HCT116 (cell line): ENCODE results near the gene TRPM5.

Experiments used
- EZH2 ChIP-seq: fragments of 200-600 bp; sonication (generic); IDR thresholded peaks from 2 replicates; pipeline ENCODE4 v1.6.1; 2017; ENCODE audit warnings: antibody characterized with exemption, mixed run types
- EZH2phosphoT487 ChIP-seq: fragments of 200-600 bp; IDR thresholded peaks from 2 replicates; pipeline ENCODE4 v1.6.1; 2018; ENCODE audit warnings: antibody characterized with exemption, borderline replicate concordance
- JUND ChIP-seq: IDR thresholded peaks from 2 replicates; pipeline ENCODE4 v1.6.1; 2012
- TF ChIP-seq, protein P1 (sequence below): IDR thresholded peaks from 2 replicates; pipeline ENCODE4 v1.6.1; 2011; ENCODE audit warnings: mild to moderate bottlenecking, low read length, moderate library complexity; ENCODE audit not compliant: insufficient replicate concordance; ENCODE audit errors: extremely low read depth
- TF ChIP-seq, protein P2 (sequence below), 3 experiments: fragments of 200-600 bp in 1 of 3; sonication (generic) in 1 of 3; IDR thresholded peaks in 2 of 3; conservative IDR thresholded peaks in 1 of 3; 2 replicates each; pipeline ENCODE4 v1.5.1; 2012 to 2017; ENCODE audit warnings: low read depth in 2 of 3, low read length in 2 of 3, antibody characterized with exemption in 1 of 3, borderline replicate concordance in 1 of 3, control low read depth in 1 of 3, mild to moderate bottlenecking in 1 of 3, mixed read lengths in 1 of 3, mixed run types in 1 of 3, moderate library complexity in 1 of 3; ENCODE audit not compliant: insufficient read depth in 1 of 3
- TF ChIP-seq, protein P3 (sequence below): IDR thresholded peaks from 2 replicates; pipeline ENCODE4 v1.6.1; 2012
- TF ChIP-seq, protein P4 (sequence below): IDR thresholded peaks from 2 replicates; pipeline ENCODE4 v1.6.1; 2012; ENCODE audit warnings: low read depth
- TF ChIP-seq, protein P5 (sequence below): IDR thresholded peaks from 2 replicates; pipeline ENCODE4 v1.6.1; 2012

DNA sequence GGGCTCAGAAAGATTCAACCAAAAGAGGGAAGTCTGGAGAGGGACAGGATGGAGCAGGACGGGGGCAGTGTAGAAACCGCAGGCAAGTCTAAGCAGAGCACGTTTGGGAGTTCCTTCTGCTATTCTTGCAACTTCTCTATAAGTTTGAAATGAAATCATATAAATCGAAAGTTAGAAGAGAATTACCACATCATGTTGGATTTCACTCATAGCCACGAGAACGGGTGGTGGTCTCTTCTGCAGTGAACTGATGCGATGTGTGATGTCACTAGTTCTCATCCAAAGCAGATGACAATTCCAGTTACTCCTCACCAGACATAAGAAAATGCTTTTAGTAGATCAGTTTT lies 36.5 kb upstream of the TRPM5 start:
- TF ChIP-seq, protein P1, sequence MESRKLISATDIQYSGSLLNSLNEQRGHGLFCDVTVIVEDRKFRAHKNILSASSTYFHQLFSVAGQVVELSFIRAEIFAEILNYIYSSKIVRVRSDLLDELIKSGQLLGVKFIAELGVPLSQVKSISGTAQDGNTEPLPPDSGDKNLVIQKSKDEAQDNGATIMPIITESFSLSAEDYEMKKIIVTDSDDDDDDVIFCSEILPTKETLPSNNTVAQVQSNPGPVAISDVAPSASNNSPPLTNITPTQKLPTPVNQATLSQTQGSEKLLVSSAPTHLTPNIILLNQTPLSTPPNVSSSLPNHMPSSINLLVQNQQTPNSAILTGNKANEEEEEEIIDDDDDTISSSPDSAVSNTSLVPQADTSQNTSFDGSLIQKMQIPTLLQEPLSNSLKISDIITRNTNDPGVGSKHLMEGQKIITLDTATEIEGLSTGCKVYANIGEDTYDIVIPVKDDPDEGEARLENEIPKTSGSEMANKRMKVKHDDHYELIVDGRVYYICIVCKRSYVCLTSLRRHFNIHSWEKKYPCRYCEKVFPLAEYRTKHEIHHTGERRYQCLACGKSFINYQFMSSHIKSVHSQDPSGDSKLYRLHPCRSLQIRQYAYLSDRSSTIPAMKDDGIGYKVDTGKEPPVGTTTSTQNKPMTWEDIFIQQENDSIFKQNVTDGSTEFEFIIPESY: no peak
- TF ChIP-seq, protein P2, sequence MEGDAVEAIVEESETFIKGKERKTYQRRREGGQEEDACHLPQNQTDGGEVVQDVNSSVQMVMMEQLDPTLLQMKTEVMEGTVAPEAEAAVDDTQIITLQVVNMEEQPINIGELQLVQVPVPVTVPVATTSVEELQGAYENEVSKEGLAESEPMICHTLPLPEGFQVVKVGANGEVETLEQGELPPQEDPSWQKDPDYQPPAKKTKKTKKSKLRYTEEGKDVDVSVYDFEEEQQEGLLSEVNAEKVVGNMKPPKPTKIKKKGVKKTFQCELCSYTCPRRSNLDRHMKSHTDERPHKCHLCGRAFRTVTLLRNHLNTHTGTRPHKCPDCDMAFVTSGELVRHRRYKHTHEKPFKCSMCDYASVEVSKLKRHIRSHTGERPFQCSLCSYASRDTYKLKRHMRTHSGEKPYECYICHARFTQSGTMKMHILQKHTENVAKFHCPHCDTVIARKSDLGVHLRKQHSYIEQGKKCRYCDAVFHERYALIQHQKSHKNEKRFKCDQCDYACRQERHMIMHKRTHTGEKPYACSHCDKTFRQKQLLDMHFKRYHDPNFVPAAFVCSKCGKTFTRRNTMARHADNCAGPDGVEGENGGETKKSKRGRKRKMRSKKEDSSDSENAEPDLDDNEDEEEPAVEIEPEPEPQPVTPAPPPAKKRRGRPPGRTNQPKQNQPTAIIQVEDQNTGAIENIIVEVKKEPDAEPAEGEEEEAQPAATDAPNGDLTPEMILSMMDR (IDR thresholded peaks at IDR 0.05 in 2 of 3, conservative IDR thresholded peaks at IDR 0.05 in 1 of 3; ENCODE audit: borderline replicate concordance in 1 of 3, insufficient read depth in 1 of 3, low read depth in 2 of 3, low read length in 2 of 3): no peak
- TF ChIP-seq, protein P3, sequence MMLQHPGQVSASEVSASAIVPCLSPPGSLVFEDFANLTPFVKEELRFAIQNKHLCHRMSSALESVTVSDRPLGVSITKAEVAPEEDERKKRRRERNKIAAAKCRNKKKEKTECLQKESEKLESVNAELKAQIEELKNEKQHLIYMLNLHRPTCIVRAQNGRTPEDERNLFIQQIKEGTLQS: no peak
- TF ChIP-seq, protein P4, sequence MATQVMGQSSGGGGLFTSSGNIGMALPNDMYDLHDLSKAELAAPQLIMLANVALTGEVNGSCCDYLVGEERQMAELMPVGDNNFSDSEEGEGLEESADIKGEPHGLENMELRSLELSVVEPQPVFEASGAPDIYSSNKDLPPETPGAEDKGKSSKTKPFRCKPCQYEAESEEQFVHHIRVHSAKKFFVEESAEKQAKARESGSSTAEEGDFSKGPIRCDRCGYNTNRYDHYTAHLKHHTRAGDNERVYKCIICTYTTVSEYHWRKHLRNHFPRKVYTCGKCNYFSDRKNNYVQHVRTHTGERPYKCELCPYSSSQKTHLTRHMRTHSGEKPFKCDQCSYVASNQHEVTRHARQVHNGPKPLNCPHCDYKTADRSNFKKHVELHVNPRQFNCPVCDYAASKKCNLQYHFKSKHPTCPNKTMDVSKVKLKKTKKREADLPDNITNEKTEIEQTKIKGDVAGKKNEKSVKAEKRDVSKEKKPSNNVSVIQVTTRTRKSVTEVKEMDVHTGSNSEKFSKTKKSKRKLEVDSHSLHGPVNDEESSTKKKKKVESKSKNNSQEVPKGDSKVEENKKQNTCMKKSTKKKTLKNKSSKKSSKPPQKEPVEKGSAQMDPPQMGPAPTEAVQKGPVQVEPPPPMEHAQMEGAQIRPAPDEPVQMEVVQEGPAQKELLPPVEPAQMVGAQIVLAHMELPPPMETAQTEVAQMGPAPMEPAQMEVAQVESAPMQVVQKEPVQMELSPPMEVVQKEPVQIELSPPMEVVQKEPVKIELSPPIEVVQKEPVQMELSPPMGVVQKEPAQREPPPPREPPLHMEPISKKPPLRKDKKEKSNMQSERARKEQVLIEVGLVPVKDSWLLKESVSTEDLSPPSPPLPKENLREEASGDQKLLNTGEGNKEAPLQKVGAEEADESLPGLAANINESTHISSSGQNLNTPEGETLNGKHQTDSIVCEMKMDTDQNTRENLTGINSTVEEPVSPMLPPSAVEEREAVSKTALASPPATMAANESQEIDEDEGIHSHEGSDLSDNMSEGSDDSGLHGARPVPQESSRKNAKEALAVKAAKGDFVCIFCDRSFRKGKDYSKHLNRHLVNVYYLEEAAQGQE: no peak
- TF ChIP-seq, protein P5, sequence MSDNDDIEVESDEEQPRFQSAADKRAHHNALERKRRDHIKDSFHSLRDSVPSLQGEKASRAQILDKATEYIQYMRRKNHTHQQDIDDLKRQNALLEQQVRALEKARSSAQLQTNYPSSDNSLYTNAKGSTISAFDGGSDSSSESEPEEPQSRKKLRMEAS: no peak
- TF ChIP-seq JUND: no peak
- no peak for TF ChIP-seq EZH2
- TF ChIP-seq EZH2phosphoT487: no peak
